Raji (cell line): ENCODE results near the gene GNAT2.

Source experiments
- POLR2A ChIP-seq: IDR thresholded peaks from 2 replicates; pipeline ENCODE4 v1.6.1; 2011; ENCODE audit warnings: low read depth, low read length, control low read depth; ENCODE audit not compliant: insufficient read depth

GNAT2 gene

GRCh38 chr1:109569323-109569722, 50.1 kb downstream of the GNAT2 start:
- TF ChIP-seq POLR2A, result no peak

- no peak for TF ChIP-seq POLR2A
Measured at GRCh38 chr1:109567877-109568672, 51.3 kb downstream of the GNAT2 start.

- TF ChIP-seq POLR2A, result no peak
Measured at GRCh38 chr1:109566982-109567381, 52.4 kb downstream of the GNAT2 start.

- no peak for TF ChIP-seq POLR2A
Measured at GRCh38 chr1:109565241-109565640, 54.2 kb downstream of the GNAT2 start.

- TF ChIP-seq POLR2A, result no peak
Measured at GRCh38 chr1:109564194-109564878, 55.1 kb downstream of the GNAT2 start.

GRCh38 chr1:109559995-109560394, 59.4 kb downstream of the GNAT2 start:
- no peak for TF ChIP-seq POLR2A

- TF ChIP-seq POLR2A, result no peak
Measured at GRCh38 chr1:109557520-109557919, 61.9 kb downstream of the GNAT2 start.

GRCh38 chr1:109556563-109556962, 62.9 kb downstream of the GNAT2 start:
- TF ChIP-seq POLR2A, result no peak
